Measurements from ENCODE around the gene HCRTR2. TPM values are rescaled to one million over a fixed set of nuclear protein-coding genes. Genes with fewer than 3 reads are reported as not detected.

HCRTR2 gene
- polyA plus RNA-seq, 1 experiment, result not detected

DNA sequence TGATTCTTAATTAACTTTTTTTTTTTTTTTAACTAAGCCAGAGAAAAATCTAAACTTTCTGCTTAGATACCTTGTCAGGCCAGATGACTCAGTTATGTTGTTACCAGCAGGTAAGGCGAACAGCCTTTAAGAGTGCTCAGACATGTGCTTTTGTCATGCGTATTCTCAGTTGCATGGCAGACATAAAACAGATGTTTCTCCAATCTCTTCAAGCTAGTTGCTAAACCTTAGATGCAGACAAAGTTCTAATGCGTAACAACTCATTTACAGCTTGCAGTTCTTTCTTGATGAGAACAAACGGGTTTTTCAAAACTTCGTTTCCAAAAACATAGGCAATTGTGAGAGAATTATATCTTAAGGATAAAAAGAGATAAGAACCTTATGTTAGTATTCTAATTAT, 103.3 kb downstream of the HCRTR2 start:
- POLR2A ChIA-PET, result no interaction called here
- Histone ChIP-seq H3K27me3 (ENCODE audit: control insufficient read depth, insufficient read depth, low read length) (0 out of 2 replicates have a peak, but pooled peaks cover 1% of the 10 kb centered on the region), H3K4me3 (ENCODE audit: low read depth, low read length) (no peak overlapping the region), H3K36me3 (ENCODE audit: control insufficient read depth, insufficient read depth, low read length) (no peaks in the 10 kb centered on the region)
- TF ChIP-seq, protein P1, sequence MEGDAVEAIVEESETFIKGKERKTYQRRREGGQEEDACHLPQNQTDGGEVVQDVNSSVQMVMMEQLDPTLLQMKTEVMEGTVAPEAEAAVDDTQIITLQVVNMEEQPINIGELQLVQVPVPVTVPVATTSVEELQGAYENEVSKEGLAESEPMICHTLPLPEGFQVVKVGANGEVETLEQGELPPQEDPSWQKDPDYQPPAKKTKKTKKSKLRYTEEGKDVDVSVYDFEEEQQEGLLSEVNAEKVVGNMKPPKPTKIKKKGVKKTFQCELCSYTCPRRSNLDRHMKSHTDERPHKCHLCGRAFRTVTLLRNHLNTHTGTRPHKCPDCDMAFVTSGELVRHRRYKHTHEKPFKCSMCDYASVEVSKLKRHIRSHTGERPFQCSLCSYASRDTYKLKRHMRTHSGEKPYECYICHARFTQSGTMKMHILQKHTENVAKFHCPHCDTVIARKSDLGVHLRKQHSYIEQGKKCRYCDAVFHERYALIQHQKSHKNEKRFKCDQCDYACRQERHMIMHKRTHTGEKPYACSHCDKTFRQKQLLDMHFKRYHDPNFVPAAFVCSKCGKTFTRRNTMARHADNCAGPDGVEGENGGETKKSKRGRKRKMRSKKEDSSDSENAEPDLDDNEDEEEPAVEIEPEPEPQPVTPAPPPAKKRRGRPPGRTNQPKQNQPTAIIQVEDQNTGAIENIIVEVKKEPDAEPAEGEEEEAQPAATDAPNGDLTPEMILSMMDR (IDR thresholded peaks at IDR 0.05; ENCODE audit: insufficient read depth, low read depth, low read length), result no peak
- CTCF ChIA-PET, result interaction anchor here (1.5 kb wide), 1 partner anchor 8 kb away, joined by 3 read pairs; no protein-coding TSS in a partner anchor
- DNase-seq (ENCODE audit: low read depth), result no peak

DNA sequence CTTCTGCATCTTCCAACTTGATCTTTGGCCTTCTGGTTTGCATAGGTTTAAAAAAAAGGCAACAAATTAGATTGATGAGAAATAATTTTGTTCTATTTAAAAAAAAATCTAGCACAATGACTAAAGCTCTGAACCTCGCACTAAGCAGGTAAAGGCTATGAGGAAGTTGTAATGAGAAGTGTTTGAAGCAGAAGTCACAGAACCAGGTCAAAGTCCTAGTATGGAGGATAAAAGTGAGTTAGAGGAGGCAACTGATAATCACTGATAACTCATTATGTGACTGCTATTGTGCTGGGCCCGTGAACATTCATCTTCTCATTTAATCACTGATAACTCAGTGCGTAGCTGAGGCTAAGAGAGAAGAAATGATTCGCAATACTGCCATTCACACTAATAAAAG, 106.9 kb downstream of the HCRTR2 start:
- H3K36me3 ChIP-seq (ENCODE audit: control insufficient read depth, insufficient read depth, low read length), result no peaks in the 10 kb centered on the region
- H3K27me3 ChIP-seq (ENCODE audit: control insufficient read depth, insufficient read depth, low read length), result 0 out of 2 replicates have a peak, but pooled peaks cover 1% of the 10 kb centered on the region
- ChIA-PET CTCF (no interaction called here), POLR2A (no interaction called here)
- H3K4me3 ChIP-seq (ENCODE audit: low read depth, low read length), result no peak overlapping the region
- no peak for DNase-seq (ENCODE audit: low read depth)
- TF ChIP-seq, protein P1 (IDR thresholded peaks at IDR 0.05; ENCODE audit: insufficient read depth, low read depth, low read length), result no peak

DNA sequence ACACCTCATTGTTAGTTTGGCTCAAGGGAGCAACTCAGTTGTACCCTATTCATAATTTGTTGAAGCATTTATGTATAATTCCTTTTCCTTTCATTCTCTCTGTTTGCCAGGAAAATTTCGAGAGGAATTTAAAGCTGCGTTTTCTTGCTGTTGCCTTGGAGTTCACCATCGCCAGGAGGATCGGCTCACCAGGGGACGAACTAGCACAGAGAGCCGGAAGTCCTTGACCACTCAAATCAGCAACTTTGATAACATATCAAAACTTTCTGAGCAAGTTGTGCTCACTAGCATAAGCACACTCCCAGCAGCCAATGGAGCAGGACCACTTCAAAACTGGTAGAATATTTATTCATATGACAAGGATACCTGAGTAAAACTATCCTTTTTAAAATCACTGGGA, 107.8 kb downstream of the HCRTR2 start:
- TF ChIP-seq, protein P1 (IDR thresholded peaks at IDR 0.05; ENCODE audit: insufficient read depth, low read depth, low read length), result no peak
- POLR2A ChIA-PET, result no interaction called here
- DNase-seq (ENCODE audit: low read depth), result no peak
- Histone ChIP-seq H3K36me3 (ENCODE audit: control insufficient read depth, insufficient read depth, low read length) (no peaks in the 10 kb centered on the region), H3K27me3 (ENCODE audit: control insufficient read depth, insufficient read depth, low read length) (0 out of 2 replicates have a peak, but pooled peaks cover 1% of the 10 kb centered on the region), H3K4me3 (ENCODE audit: low read depth, low read length) (no peak overlapping the region)
- CTCF ChIA-PET, result no interaction called here

DNA sequence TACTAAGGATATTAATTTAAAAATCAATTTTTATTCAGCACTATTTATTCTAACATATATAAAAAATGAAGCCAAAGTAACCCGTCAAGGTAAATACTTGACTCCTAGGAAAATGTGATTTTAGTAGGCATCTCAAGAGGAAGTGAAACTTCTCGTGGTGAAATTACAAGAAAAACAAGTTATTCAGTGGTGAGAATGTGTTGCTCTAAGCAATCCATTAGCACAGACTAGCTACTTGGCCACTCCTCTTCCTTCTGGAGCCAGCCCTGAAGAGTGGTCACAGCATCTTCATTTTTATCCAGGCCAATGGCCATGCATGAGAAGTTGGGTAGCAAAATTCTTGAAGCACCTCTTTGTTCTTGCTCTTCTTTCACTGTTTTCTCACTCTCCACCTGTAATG, 112.5 kb downstream of the HCRTR2 start:
- DNase-seq (ENCODE audit: low read depth), result no peak
- Histone ChIP-seq H3K4me3 (ENCODE audit: low read depth, low read length) (no peak overlapping the region), H3K27me3 (ENCODE audit: control insufficient read depth, insufficient read depth, low read length) (no peaks in the 10 kb centered on the region), H3K36me3 (ENCODE audit: control insufficient read depth, insufficient read depth, low read length) (no peaks in the 10 kb centered on the region)
- POLR2A ChIA-PET, result no interaction called here
- CTCF ChIA-PET, result no interaction called here
- TF ChIP-seq, protein P1 (IDR thresholded peaks at IDR 0.05; ENCODE audit: insufficient read depth, low read depth, low read length), result no peak

DNA sequence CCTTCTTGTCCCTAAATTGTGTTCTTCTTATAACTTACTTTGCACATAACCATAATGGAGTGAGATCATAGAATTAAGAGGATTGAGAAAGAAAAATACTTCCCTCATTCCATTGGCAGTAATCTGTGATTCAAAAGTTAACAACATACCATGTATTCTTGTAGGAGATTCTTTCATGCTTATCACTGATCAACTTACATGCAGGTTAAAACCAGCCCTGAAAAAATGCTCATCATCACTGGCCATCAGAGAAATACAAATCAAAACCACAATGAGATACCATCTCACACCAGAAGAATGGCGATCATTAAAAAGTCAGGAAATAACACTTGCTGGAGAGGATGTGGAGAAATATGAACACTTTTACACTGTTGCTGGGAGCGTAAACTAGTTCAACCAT, 116.4 kb downstream of the HCRTR2 start:
- Histone ChIP-seq H3K36me3 (ENCODE audit: control insufficient read depth, insufficient read depth, low read length) (no peaks in the 10 kb centered on the region), H3K27me3 (ENCODE audit: control insufficient read depth, insufficient read depth, low read length) (no peaks in the 10 kb centered on the region), H3K4me3 (ENCODE audit: low read depth, low read length) (no peak overlapping the region)
- TF ChIP-seq, protein P1 (IDR thresholded peaks at IDR 0.05; ENCODE audit: insufficient read depth, low read depth, low read length), result no peak
- ChIA-PET CTCF (no interaction called here), POLR2A (no interaction called here)
- DNase-seq (ENCODE audit: low read depth), result no peak
